GM18861 (cell line): ENCODE data around the gene UNC5B.

Source experiments
- ATAC-seq: cut with Tn5 transposase; IDR thresholded peaks from one replicate; pipeline ENCODE4 v1.9.1; 2021; ENCODE audit not compliant: unreplicated experiment

Gene UNC5B

GRCh38 chr10:71221586-71222202 is 9.3 kb downstream of the UNC5B start:
- no peak for ATAC-seq

- no peak for ATAC-seq
Observed at GRCh38 chr10:71222601-71223346, 10.4 kb downstream of the UNC5B start.

DNA sequence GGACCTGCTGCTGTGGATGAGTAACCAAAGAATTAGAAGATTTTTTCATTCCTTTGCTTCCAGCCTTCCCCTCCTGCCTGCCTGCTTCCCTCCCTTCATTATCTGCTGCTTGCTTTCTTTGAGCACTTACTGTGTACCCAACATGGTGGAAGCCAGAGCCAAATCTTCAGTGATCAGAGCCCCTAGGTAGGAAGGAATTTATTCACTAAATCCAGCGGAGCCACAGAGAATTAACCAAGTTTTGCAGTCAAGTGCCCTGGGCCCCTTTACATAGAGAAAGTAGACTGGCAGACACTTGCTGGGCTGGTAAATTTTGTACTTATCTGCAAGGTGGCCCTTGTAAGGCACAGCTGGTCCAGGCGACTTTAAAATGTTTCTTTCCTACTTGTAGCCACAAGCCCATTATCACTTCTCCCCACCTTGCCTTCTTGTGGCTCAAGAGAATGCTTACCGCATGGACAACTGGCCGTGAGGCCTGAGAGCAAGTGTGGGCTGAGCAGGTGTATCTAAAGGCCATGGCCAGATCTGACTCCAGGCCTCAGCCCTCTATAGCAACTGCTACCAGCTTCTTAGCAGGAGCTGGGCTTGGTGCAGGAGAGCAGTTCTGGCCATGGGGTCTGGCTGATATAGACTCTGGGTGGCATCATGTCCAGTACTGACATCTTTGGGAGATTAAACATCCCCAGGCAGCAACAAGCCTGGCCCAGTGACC is 11.1 kb downstream of the UNC5B start:
- ATAC-seq, result no peak

DNA sequence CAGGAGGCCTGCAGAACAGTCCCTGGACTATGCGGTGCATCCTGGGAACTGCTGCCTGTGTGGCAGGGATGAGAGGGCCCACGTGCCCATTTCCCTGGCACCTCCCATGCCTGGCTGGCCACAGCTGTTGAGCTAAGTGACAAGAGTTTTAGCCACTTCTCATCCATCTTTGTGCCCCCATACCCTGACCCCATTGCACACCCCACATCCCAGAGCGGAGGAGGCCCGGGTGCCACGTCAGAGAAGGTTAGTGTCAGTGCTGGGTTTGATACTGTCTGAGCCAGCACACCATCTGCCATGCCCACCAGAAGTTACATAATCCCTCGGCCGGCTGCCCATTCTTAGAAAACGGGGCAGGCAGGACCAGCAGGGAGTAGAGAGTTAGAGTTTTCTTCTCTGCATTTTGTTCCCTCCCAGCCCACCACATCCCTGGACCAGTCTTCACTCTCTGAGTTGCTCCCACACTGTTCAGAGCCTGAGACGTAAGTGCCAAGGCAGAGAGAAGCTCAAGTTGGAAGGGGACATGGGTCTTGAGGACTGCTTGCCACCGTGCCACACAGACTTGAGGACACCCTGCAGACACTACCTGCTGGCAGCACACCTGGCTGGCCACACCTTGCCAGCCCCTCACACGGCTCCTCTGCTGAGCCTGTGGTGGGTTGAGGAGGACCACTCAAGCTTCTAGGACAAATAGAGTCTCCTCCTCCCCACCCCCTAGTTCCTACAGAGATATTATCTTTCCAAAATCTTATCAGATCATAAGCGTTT is 13.1 kb downstream of the UNC5B start:
- no peak for ATAC-seq

DNA sequence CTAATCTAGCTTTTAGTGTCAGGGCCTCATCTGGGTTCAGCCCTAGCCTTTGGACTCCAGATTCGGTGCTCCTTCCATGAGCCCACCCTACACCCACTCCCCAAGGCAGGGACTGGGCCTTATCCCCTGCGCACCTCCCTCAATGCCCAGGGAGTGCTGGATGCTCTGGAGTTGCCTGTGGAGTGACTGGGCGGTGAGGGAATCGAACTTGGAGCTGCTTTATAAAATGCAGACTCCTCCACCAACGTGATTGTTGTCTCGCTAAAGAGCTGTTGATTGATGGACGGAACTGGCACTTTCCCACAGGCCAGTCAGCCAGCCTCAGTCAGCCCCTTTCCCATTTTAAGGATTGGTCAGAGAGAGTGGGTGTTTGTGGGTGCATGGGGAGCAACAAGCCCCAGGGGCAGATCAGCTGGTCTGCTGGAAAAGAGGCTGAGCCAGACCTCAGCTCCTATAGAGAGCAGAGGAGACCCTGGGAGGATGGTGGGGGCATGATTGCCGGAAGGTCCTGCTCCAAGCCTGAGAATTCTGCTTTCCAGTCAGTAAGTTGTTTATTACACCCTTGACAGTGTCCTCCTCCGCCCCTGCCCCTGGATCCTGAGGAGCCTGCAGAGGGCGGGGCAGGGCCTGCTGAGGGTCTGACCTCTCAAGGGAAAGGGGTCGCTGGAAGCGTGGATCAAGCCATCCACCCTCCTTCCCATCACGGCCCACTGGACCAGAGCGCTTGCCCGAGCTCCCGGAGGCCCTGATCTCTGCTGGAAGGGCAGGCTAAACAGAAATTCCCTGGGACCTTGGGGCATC is 16.7 kb downstream of the UNC5B start:
- ATAC-seq, result no peak

DNA sequence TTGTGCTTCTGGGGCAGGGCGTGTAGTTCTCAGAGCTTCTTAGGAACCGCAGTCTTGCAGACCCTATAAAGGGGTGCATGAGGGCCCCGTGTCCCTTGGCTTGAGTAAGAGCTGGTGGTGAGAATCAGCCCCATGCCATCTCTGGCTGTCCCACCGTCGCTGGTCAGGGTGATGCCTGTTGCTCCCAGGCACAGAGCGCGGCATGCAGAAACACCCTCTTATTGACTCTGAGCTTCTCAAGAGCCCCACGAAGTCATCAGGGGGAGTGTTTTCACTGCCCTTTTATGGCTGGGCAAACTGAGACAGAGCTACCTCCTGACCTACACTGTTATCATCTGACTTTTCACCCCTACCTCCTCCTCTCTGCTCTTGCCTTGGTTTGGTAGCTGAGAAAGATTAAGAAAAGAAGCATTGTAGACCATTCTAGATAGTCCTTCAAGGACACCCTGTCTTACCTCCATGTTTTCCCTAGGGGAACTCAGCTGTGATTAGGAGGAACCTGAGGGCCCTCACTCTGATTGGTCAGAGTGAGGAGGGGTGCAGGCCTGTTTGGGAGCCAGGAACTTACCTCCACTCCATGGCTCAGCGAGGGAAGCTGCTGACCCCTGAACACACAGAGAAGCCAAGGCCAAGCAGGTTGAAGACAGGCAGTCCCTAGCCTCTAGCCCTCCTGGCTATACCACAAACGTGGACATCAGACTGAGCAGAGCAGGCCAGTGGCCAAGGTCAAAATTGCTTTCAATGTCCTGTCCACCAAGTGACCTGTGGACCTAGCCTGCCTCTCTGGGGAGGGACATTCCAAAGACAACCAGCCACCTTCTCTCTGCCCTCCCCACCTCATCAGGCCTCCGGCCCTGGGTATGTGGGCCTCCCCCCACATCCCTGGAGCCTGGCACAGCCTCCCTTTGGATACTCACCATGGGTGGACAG is 17.6 kb downstream of the UNC5B start:
- no peak for ATAC-seq

DNA sequence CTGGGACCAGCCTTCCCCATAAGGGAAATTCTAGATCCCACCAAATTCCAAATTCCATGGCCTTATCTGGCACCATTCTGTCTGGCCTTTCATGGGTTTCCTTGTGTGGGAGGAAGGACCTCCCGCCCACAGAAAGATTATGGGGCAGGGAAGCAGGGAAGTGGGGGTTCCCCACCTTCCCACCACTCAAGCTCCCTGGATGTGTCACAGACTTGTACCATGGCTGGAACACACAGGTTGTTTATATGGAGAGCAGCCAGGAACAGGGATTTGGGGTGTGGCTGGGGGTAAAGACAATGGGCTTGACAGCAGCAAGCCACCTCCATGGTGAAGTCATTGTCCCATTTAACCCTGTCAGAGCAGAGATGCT is 18.3 kb downstream of the UNC5B start:
- ATAC-seq, result no peak

DNA sequence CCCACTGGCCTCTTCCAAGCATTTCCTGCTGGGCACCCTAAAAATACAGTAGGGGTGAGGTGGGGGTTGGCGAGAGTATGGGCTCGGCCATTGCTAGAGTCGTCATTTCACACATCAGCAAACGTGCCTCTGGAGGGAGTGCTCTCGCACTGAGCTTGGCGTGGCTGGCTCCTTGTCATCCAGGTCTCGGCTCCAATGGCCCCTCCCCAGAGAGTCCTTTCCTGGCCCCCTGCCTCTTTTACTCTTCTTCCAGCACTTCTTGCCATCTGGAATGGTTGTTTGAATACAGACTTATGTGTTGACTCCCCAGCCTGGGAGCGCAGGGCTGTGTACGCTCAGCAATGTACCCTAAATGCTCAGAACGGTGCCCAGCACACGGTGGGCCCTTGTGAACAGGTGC is 18.8 kb downstream of the UNC5B start:
- ATAC-seq, result no peak

GRCh38 chr10:71232089-71232998 is 20.0 kb downstream of the UNC5B start:
- ATAC-seq, result no peak

- no peak for ATAC-seq
Observed at GRCh38 chr10:71233482-71233892, 21.1 kb downstream of the UNC5B start.

- no peak for ATAC-seq
Observed at GRCh38 chr10:71234004-71234894, 21.9 kb downstream of the UNC5B start.

DNA sequence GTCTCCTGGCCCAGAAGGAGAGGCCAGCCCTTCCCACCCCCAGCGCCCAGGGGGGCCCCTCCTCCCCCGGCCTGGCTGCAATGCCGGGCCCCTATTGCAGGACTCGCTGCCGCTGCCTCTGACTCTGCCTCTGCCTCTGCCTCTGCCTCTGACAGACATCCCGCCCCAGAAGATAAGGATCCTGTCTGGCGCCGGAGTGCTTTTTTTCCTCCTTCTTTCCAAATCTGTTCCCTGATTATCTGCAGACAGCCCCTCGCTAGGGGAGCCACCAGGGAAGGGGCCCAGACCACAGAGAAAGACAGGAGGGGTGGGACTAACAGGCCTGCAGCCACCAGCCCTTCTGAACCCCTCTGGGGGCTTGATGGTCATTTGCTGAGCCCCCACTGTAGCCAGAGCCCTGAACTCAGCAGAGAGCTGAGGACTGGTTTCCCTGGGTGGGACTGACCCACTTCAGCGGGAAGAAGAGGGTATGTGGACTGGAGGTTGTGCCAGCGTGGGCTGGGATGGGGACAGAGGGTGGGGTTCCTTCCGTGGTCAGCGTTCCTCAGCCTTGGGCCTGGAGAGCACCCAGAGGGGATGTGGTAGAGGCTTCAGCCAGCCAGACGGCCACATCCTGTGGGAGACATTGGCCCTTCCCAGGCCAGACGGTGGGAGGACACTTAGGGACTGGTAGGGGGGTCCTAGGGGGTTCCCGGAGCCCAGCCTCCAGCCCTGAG is 22.8 kb downstream of the UNC5B start:
- no peak for ATAC-seq

DNA sequence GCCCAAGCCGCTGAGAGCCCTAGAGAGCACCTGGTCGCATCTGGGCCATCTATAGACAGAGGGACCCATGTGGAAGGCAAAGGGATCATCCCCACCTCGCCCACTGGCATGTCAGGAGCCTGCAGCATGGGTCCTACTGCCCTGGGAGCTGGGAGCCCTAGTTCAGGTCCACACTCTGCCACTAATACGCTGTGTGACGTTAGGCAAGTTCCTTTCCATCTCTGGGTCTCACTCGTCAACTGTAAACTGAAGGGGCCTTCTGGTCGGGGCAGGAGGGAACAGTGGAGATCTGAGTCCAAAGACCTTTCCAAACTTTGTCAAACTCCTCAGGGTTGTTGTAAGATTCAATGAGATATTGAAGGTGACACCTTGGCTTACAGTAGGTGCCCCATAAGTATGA is 23.4 kb downstream of the UNC5B start:
- ATAC-seq, result no peak

DNA sequence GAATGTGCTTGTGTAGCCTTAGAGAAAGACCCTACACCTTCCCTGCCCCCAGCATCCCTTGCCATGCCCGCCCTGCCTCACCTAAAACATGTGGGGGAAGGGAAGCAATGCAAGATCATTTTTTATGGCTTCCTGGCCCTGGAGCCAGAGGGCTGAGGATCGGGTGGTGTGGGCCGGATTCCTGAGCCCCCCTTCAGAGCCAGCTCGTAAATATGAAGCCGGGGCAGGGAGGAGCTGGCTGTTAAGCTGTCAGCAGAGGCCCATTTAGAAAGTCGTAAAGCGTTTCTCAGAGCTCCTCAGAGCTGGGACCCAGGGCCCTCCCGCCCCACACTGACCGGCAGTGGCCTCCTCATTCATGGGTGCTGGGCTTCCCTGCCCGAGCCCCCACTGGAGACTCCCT is 23.9 kb downstream of the UNC5B start:
- no peak for ATAC-seq

GRCh38 chr10:71236822-71237682 is 24.7 kb downstream of the UNC5B start:
- ATAC-seq, result no peak
